K562 (cell line): Measurements from ENCODE around the gene FSHR. TPM values are rescaled to one million over a fixed set of nuclear protein-coding genes. Genes with fewer than 3 reads are reported as not detected.

ENCODE experiments used
- ATAC-seq: fragments of 200-7000 bp; cut with Tn5 transposase; 3 replicates; pipeline ENCODE4 v1.9.1; 2020; ENCODE audit warnings: moderate library complexity
- BruUV-seq: library from RNA; stranded (reverse); fragments of 400-500 nt; replicated peaks from 2 replicates; lab custom pipeline; 2021; lab: Mats Ljungman, UMichigan
- CTCF ChIA-PET: fragments of 300-600 bp; formaldehyde crosslinking; extraction: SDS; loops from one replicate; lab custom pipeline; 2021; ENCODE audit warnings: low intra/inter-chr PET ratio; lab: Yijun Ruan, JAX
- POLR2A ChIA-PET: fragments of 300-600, 350-650 bp; sonication (Branson Sonifier 250); formaldehyde crosslinking; extraction: SDS; loops from one replicate; lab custom pipeline; 2021; ENCODE audit warnings: antibody characterized with exemption, inconsistent platforms; lab: Yijun Ruan, JAX
- DNase-seq, 4 experiments: peaks; one replicate each; pipeline versions ENCODE4 v3.0.0 to v3.0.0-alpha.2; 2011 to 2018; ENCODE audit warnings: low spot score in 3 of 4, mixed read lengths in 3 of 4; ENCODE audit errors: extremely low read depth in 1 of 4
- FAIRE-seq: peaks from 2 replicates; lab custom pipeline; 2011; peaks lifted over from hg19 to GRCh38; lab: Jason Lieb, UNC
- H2AFZ ChIP-seq: 2 replicates; pipeline ENCODE4 v1.6.0; 2011; ENCODE audit warnings: low read depth, low read length, control low read depth, inconsistent platforms
- H3K27ac ChIP-seq: fragments of 200-600 bp; 3 replicates; pipeline ENCODE4 v1.8.0; 2011; ENCODE audit warnings: low read depth, mild to moderate bottlenecking, control low read depth, inconsistent platforms, low read length, moderate library complexity, mixed read lengths; ENCODE audit errors: extremely low read depth
- H3K27me3 ChIP-seq, 2 experiments: fragments of 300-600 bp in 1 of 2; 2 replicates in 1 of 2; 3 replicates in 1 of 2; pipeline versions ENCODE4 v1.6.0 to v1.8.0; 2011; ENCODE audit warnings: inconsistent platforms in 2 of 2, low read length in 2 of 2, mild to moderate bottlenecking in 1 of 2, mixed read lengths in 1 of 2, moderate library complexity in 1 of 2; ENCODE audit not compliant: control insufficient read depth in 2 of 2, insufficient read depth in 2 of 2
- H3K36me3 ChIP-seq: fragments of 300-600 bp; 3 replicates; pipeline ENCODE4 v1.8.0; 2011; ENCODE audit warnings: mild to moderate bottlenecking, low read length, inconsistent platforms; ENCODE audit not compliant: control insufficient read depth, insufficient read depth
- H3K4me1 ChIP-seq, 2 experiments: fragments of 200-600 bp in 1 of 2; replicated peaks in 1 of 2; 2 replicates in 1 of 2; 3 replicates in 1 of 2; pipeline versions ENCODE4 v1.5.1 to v1.8.0; 2011; ENCODE audit warnings: inconsistent platforms in 2 of 2, low read length in 2 of 2, mild to moderate bottlenecking in 1 of 2, mixed read lengths in 1 of 2, moderate library complexity in 1 of 2; ENCODE audit not compliant: control insufficient read depth in 2 of 2, insufficient read depth in 2 of 2
- H3K4me2 ChIP-seq: 2 replicates; pipeline ENCODE4 v1.6.1; 2011; ENCODE audit warnings: low read length, control low read depth, inconsistent platforms, mixed read lengths; ENCODE audit not compliant: insufficient read depth
- H3K4me3 ChIP-seq: fragments of 200-600 bp; sonication (generic), shearing (Covaris generic); 2 replicates; pipeline ENCODE4 v1.5.1; 2016; ENCODE audit warnings: control low read depth, inconsistent platforms
- H3K79me2 ChIP-seq: fragments of 200-600 bp; 3 replicates; pipeline ENCODE4 v1.8.0; 2011; ENCODE audit warnings: low read length, inconsistent platforms; ENCODE audit not compliant: control insufficient read depth, insufficient read depth
- H3K9ac ChIP-seq, 2 experiments: 2 replicates each; pipeline versions ENCODE4 v1.6.0 to v1.6.1; 2011; ENCODE audit warnings: low read depth in 2 of 2, low read length in 2 of 2, control low read depth in 1 of 2, inconsistent platforms in 1 of 2, mild to moderate bottlenecking in 1 of 2, mixed read lengths in 1 of 2; ENCODE audit not compliant: insufficient read depth in 1 of 2
- H3K9me1 ChIP-seq: one replicate; pipeline ENCODE4 v1.6.0; 2011; ENCODE audit warnings: inconsistent platforms, mild to moderate bottlenecking, low read length, moderate library complexity; ENCODE audit not compliant: control insufficient read depth, insufficient read depth
- H3K9me3 ChIP-seq: replicated peaks from 2 replicates; pipeline ENCODE4 v1.5.1; 2011; ENCODE audit warnings: low read depth, low read length, inconsistent platforms; ENCODE audit not compliant: control insufficient read depth, insufficient read depth
- H4K20me1 ChIP-seq: replicated peaks from 2 replicates; pipeline ENCODE4 v1.6.1; 2011; ENCODE audit warnings: low read length, inconsistent platforms, mixed read lengths; ENCODE audit not compliant: control insufficient read depth, insufficient read depth
- C11orf30 ChIP-seq: fragments of 450-650 bp; IDR thresholded peaks from 2 replicates; pipeline ENCODE4 v1.6.1; 2016; ENCODE audit warnings: low read depth, mild to moderate bottlenecking
- CHD7 ChIP-seq: fragments of 200-600 bp; sonication (generic); IDR thresholded peaks from one replicate; pipeline ENCODE4 v1.6.1; 2012; ENCODE audit warnings: mild to moderate bottlenecking, low read depth, low read length, inconsistent platforms
- IRF9 ChIP-seq: fragments of 450-650 bp; IDR thresholded peaks from 2 replicates; pipeline ENCODE4 v1.6.1; 2016; ENCODE audit warnings: missing biosample characterization, missing genetic modification characterization
- JUNB ChIP-seq: fragments of 450-650 bp; formaldehyde crosslinking; conservative IDR thresholded peaks from 2 replicates; pipeline ENCODE4 v1.4.0; 2020; ENCODE audit warnings: mild to moderate bottlenecking
- KLF1 ChIP-seq: fragments of 450-650 bp; IDR thresholded peaks from 2 replicates; pipeline ENCODE4 v1.6.1; 2016; ENCODE audit warnings: missing genetic modification characterization, missing compliant biosample characterization
- L3MBTL2 ChIP-seq: fragments of 450-650 bp; IDR thresholded peaks from 2 replicates; pipeline ENCODE4 v1.6.1; 2016; ENCODE audit warnings: mild to moderate bottlenecking, moderate library complexity
- LEF1 ChIP-seq: fragments of 450-650 bp; IDR thresholded peaks from 2 replicates; pipeline ENCODE4 v1.6.1; 2016; ENCODE audit warnings: mild to moderate bottlenecking
- MED1 ChIP-seq: sonication (generic); formaldehyde crosslinking; IDR thresholded peaks from 2 replicates; pipeline ENCODE4 v1.8.1; 2023; ENCODE audit warnings: missing genetic modification reagents, borderline replicate concordance
- PHF21A ChIP-seq: fragments of 450-650 bp; IDR thresholded peaks from 2 replicates; pipeline ENCODE4 v1.6.1; 2017; ENCODE audit warnings: low read depth, borderline replicate concordance
- ZNF23 ChIP-seq: fragments of 250-450 bp; sonication (Bioruptor Pico); IDR thresholded peaks from 2 replicates; pipeline ENCODE4 v1.4.0; 2020; ENCODE audit warnings: mild to moderate bottlenecking
- ZNF282 ChIP-seq: sonication (generic); formaldehyde crosslinking; IDR thresholded peaks from 2 replicates; pipeline ENCODE4 v1.8.1; 2023; ENCODE audit warnings: missing genetic modification reagents
- WGBS: fragments of 100-300 bp; shearing (Covaris generic); methylation state at CpG from one replicate; pipeline ENCODE4 v1.1.6; 2016; ENCODE audit warnings: low coverage, mixed read lengths; ENCODE audit not compliant: insufficient coverage; ENCODE audit errors: missing lambda C conversion rate; 5-methylcytosine and 5-hydroxymethylcytosine counted together
- in situ Hi-C: fragments of 300-500 bp; cut with MboI; formaldehyde crosslinking; loops from 4 replicates; pipeline ENCODE4 v1.15.0; 2018; ENCODE audit warnings: inconsistent platforms, mixed read lengths
- intact Hi-C: fragments of 100-400 bp; cut with micrococcal nuclease; formaldehyde crosslinking; loops from 2 replicates; pipeline ENCODE4 v1.14.2; 2022
- polyA plus RNA-seq, 8 experiments: library from polyadenylated mRNA; depleted of rRNA in 4 of 8; stranded (reverse) in 5 of 8; unstranded in 3 of 8; fragments of >200 nt; fragmentation: Nextera tagmentation in 2 of 8; fragmentation: Illumina TruSeq in 1 of 8; extraction: Ambion mirVana in 2 of 8; extraction: Trizol in 1 of 8; gene quantifications; 2 replicates each; pipeline versions ENCODE4 v1.2.1 to v1.2.3, GENCODE V29; 2011 to 2014; ENCODE audit warnings: inconsistent platforms in 1 of 8, missing spikeins in 1 of 8
- total RNA-seq, 7 experiments: library from RNA; depleted of rRNA in 6 of 7; stranded (reverse); fragments of >200 nt in 6 of 7; fragmentation: Illumina TruSeq in 2 of 7; extraction: Trizol in 2 of 7; gene quantifications; 2 replicates each; pipeline versions ENCODE4 v1.2.1 to v1.2.3, GENCODE V29; 2011 to 2021; ENCODE audit warnings: low replicate concordance in 1 of 7

The FSHR gene
- total and polyA plus RNA-seq, 9 of the 15 experiments (the other 6 are each of a cell fraction or from before 2014, with no cell fraction given), result not detected

- Histone ChIP-seq H3K4me2 (no peak overlapping the region), H3K79me2 (no peaks in the 10 kb centered on the region), H3K36me3 (no peaks in the 10 kb centered on the region), H3K4me1 (no peaks in the 10 kb centered on the region), H3K4me3 (no peak overlapping the region), H3K9me1 (no peaks in the 10 kb centered on the region), H2AFZ (no peak overlapping the region), H3K27me3 (no peaks in the 10 kb centered on the region), H3K27ac (no peak overlapping the region), H3K9ac (no peak overlapping the region), H3K9me3 (no peaks in the 10 kb centered on the region; the same call in 1 of the 2 replicates), H4K20me1 (no peaks in the 10 kb centered on the region)
- in situ Hi-C loops (no loop called here), intact Hi-C loops (no loop called here)
- WGBS, result 0% methylated on average over 3 of the region's 4 CpGs
- ATAC-seq (no peak), DNase-seq (no peak), FAIRE-seq (no peak)
- POLR2A ChIA-PET, result no interaction called here
- BruUV-seq, result no TSS peak
- CTCF ChIA-PET, result no interaction called here
- TF ChIP-seq MED1 (CRISPR knock-in tag) (no peak), KLF1 (tag) (no peak), ZNF23 (CRISPR knock-in tag) (no peak), LEF1 (no peak), L3MBTL2 (no peak), JUNB (no peak), PHF21A (no peak), ZNF282 (CRISPR knock-in tag) (no peak), IRF9 (tag) (no peak), CHD7 (no peak), C11orf30 (no peak)
These were observed 120.7 kb downstream of the FSHR start for GRCh38 chr2:49033394-49034185.
